Memory B cell (primary cell): ENCODE measurements around the gene MEIS1.

Experiments
- ATAC-seq: fragments of 150-1000 bp; cut with Tn5 transposase; 2 replicates; pipeline ENCODE4 v1.10.0; 2021; ENCODE audit warnings: low read depth, mild to moderate bottlenecking, moderate library complexity
- DNase-seq, 2 donors: peaks; one replicate each; pipeline ENCODE4 v3.0.0; 2022; ENCODE audit warnings: low spot score in 2 of 2
- H3K27ac Mint-ChIP-seq: one replicate; pipeline ENCODE4 v1.8.0; 2022; ENCODE audit warnings: mild to moderate bottlenecking, moderate library complexity, mixed read lengths
- H3K27me3 Mint-ChIP-seq: one replicate; pipeline ENCODE4 v1.8.0; 2022; ENCODE audit warnings: mixed read lengths
- H3K36me3 Mint-ChIP-seq: one replicate; pipeline ENCODE4 v1.8.0; 2022; ENCODE audit warnings: mild to moderate bottlenecking, mixed read lengths
- H3K4me1 Mint-ChIP-seq: one replicate; pipeline ENCODE4 v1.8.0; 2022; ENCODE audit warnings: mixed read lengths
- H3K4me3 Mint-ChIP-seq: one replicate; pipeline ENCODE4 v1.8.0; 2022; ENCODE audit warnings: mild to moderate bottlenecking, moderate library complexity, mixed read lengths
- H3K9me3 Mint-ChIP-seq: one replicate; pipeline ENCODE4 v1.8.0; 2022; ENCODE audit warnings: mixed read lengths

The MEIS1 gene

GRCh38 chr2:66596256-66596655 is 161.3 kb downstream of the MEIS1 start:
- Mint-ChIP-seq H3K27ac (no peak overlapping the region), H3K4me1 (no peaks in the 10 kb centered on the region), H3K27me3 (no peaks in the 10 kb centered on the region), H3K4me3 (no peak overlapping the region), H3K9me3 (peaks cover 5% of the 10 kb centered on the region), H3K36me3 (no peaks in the 10 kb centered on the region)
- ATAC-seq (no peak), DNase-seq (no peak)

GRCh38 chr2:66601624-66602023 is 166.7 kb downstream of the MEIS1 start:
- H3K27ac Mint-ChIP-seq = no peak overlapping the region
- H3K27me3 Mint-ChIP-seq = no peaks in the 10 kb centered on the region
- no peaks in the 10 kb centered on the region for H3K36me3 Mint-ChIP-seq
- H3K9me3 Mint-ChIP-seq = peaks cover 7% of the 10 kb centered on the region
- no peak for DNase-seq
- H3K4me1 Mint-ChIP-seq = no peaks in the 10 kb centered on the region
- no peak overlapping the region for H3K4me3 Mint-ChIP-seq
- ATAC-seq = no peak

GRCh38 chr2:66602341-66602740 is 167.4 kb downstream of the MEIS1 start:
- no peak overlapping the region for H3K4me3 Mint-ChIP-seq
- H3K27me3 Mint-ChIP-seq = no peaks in the 10 kb centered on the region
- no peak overlapping the region for H3K27ac Mint-ChIP-seq
- DNase-seq = no peak
- ATAC-seq = no peak
- no peaks in the 10 kb centered on the region for H3K4me1 Mint-ChIP-seq
- H3K36me3 Mint-ChIP-seq = no peaks in the 10 kb centered on the region
- H3K9me3 Mint-ChIP-seq = peaks cover 7% of the 10 kb centered on the region

- H3K4me3 Mint-ChIP-seq = no peak overlapping the region
- H3K4me1 Mint-ChIP-seq = no peaks in the 10 kb centered on the region
- no peaks in the 10 kb centered on the region for H3K27me3 Mint-ChIP-seq
- H3K27ac Mint-ChIP-seq = no peak overlapping the region
- DNase-seq (no peak), ATAC-seq (no peak)
- peaks cover 6% of the 10 kb centered on the region for H3K9me3 Mint-ChIP-seq
- no peaks in the 10 kb centered on the region for H3K36me3 Mint-ChIP-seq
Observed at GRCh38 chr2:66604326-66604725, 169.4 kb downstream of the MEIS1 start.

GRCh38 chr2:66604976-66605375 is 170.1 kb downstream of the MEIS1 start:
- Mint-ChIP-seq H3K27me3 (no peaks in the 10 kb centered on the region), H3K36me3 (no peaks in the 10 kb centered on the region), H3K27ac (no peak overlapping the region), H3K4me1 (no peaks in the 10 kb centered on the region), H3K4me3 (no peak overlapping the region), H3K9me3 (peaks cover 3% of the 10 kb centered on the region)
- DNase-seq (no peak), ATAC-seq (no peak)

GRCh38 chr2:66607152-66607551 is 172.2 kb downstream of the MEIS1 start:
- no peak for DNase-seq
- H3K27ac Mint-ChIP-seq = no peak overlapping the region
- peaks cover 3% of the 10 kb centered on the region for H3K9me3 Mint-ChIP-seq
- H3K27me3 Mint-ChIP-seq = no peaks in the 10 kb centered on the region
- H3K36me3 Mint-ChIP-seq = no peaks in the 10 kb centered on the region
- no peaks in the 10 kb centered on the region for H3K4me1 Mint-ChIP-seq
- ATAC-seq = no peak
- no peak overlapping the region for H3K4me3 Mint-ChIP-seq
